ENCODE data around the gene VPREB3. TPM values are rescaled to one million over a fixed set of nuclear protein-coding genes. Genes with fewer than 3 reads are reported as not detected.

VPREB3 gene
- total RNA-seq, 1 experiment from 2014 or later, result not detected

DNA sequence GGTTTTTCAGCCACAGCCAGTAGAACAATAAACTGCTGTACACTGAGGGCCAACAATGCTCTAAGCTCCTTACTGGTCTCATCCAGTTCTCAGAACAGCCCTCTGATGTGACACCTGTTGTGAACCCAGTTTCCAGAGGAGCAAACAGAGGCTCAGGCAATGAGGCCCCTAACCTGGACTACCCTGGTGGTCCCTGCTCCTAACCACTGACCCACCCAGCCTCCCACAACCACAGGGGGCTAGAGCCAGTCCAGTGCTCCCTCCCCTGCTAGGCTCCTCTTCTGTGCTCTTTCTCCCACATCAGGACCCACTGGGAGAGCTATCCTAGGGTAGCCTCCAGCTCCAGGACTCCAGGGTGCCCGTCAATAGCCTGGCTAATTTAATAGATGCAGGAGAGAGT lies 28.5 kb upstream of the VPREB3 start:
- DNase-seq (ENCODE audit: low spot score), result no peak

DNA sequence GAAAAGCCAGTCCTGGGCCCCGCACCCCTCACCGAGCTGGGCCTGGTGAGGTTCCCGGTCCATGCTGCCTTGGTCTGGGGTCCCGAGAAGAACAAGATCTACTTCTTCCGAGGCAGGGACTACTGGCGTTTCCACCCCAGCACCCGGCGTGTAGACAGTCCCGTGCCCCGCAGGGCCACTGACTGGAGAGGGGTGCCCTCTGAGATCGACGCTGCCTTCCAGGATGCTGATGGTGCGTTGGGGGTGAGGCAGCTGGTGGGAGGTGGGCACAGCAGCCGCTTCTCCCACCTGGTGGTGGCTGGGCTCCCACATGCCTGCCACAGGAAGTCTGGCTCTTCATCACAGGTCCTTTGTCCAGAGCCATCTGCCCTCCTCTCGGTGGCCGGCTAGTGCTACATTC lies 28.0 kb upstream of the VPREB3 start:
- no peak for DNase-seq (ENCODE audit: low spot score)

DNA sequence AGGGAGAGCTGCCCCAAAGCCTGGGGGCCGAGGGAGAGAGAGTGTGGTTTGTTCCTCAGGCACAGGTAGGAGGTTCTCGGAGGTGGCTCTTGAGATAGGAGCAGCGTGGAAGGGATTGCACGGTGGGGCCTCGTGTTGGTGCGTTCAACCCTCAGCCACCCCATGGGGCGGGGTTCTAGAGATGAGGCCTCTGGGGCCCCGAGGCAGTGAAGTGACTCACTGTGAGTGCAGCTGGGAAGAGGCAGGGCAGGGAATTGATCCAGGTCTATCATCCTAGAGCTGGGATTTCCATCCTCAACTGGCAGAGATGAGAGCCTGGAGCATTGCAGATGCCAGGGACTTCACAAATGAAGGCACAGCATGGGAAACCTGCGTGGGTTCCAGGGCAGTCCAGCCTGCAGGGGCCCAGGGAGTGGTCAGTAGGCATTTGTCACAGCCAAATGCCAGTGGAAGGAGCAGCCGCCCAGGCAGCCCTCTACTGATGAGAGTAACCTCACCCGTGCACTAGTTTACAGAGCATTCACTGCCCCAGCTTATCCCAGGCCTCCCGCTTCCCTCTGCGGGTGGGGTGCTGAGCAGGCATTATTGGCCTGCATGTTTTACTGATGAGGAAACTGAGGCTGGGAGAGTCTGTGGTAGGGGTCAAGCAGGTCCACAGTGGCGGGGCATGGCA lies 27.4 kb upstream of the VPREB3 start:
- DNase-seq (ENCODE audit: low spot score), result peak; percentile 43

DNA sequence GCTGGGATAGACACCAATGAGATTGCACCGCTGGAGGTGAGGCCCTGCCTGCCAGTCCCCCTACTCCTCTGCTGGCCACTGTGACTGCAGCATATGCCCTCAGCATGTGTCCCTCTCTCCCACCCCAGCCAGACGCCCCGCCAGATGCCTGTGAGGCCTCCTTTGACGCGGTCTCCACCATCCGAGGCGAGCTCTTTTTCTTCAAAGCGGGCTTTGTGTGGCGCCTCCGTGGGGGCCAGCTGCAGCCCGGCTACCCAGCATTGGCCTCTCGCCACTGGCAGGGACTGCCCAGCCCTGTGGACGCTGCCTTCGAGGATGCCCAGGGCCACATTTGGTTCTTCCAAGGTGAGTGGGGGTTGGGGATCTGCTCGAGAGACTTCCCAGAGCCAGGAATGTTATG lies 26.8 kb upstream of the VPREB3 start:
- no peak for DNase-seq (ENCODE audit: low spot score)

DNA sequence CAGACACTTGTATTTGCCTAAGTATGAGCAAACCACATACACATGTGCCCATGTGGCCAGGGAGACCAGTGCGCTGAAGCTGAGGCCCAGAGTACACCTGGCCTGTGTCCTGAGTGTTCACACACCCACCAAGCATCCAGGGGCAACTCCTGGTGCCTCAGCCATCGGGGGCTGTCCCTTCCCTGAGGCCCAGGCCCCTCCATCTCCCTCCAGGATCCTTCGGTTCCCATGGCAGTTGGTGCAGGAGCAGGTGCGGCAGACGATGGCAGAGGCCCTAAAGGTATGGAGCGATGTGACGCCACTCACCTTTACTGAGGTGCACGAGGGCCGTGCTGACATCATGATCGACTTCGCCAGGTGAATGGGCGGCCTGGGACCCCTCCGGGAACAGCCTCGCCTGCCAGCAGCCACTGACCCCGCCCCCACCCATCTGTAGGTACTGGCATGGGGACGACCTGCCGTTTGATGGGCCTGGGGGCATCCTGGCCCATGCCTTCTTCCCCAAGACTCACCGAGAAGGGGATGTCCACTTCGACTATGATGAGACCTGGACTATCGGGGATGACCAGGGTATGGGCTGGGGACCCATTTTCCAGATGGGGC lies 26.0 kb upstream of the VPREB3 start:
- no peak for DNase-seq (ENCODE audit: low spot score)

DNA sequence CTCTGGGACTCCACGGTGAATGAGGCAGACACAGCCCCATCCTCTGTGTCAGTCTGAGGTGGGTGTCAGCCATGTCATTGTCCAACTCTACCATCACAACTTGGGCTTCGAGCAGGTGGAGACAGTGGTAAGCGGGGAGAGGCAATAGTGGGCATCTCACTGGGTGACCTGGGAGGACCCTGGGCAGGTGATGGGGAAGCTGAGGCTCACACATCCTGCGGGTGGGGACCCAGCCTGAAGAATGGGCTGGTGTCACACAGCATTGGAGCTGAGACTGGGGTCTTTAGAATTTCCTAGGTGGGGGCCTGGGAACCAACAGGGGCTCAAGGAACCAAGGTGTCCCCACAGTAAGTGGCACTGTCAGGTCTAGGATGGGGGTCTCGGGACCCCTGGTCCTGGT lies 25.5 kb upstream of the VPREB3 start:
- no peak for DNase-seq (ENCODE audit: low spot score)

DNA sequence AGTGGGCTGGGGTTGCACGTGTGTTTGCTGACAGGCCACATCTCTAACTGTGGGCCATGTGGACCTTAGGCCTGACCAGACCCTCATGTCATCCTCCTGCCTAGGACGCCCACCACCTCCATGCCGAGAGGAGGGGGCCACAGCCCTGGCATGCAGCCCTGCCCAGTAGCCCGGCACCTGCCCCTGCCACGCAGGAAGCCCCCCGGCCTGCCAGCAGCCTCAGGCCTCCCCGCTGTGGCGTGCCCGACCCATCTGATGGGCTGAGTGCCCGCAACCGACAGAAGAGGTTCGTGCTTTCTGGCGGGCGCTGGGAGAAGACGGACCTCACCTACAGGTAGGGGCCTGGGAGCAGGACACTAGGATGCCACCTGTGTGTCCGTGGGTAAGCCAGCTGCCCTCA lies 24.9 kb upstream of the VPREB3 start:
- no peak for DNase-seq (ENCODE audit: low spot score)

DNA sequence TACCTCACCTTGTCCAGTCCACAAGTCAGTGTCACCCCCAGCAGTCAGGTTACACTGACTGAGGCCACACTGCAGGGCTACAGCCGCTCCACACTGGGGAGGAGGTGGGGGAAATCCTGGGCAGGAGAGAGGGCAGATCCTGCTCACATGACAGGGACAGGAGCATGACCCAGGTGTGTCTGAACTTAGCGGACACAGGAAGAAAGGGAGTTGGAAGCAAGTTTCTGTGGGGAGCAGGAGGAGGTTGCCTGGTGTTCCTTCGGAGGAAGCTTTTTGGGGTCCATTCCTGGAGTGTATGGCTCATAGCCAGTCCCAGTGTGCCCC lies 24.3 kb upstream of the VPREB3 start:
- no peak for DNase-seq (ENCODE audit: low spot score)

DNA sequence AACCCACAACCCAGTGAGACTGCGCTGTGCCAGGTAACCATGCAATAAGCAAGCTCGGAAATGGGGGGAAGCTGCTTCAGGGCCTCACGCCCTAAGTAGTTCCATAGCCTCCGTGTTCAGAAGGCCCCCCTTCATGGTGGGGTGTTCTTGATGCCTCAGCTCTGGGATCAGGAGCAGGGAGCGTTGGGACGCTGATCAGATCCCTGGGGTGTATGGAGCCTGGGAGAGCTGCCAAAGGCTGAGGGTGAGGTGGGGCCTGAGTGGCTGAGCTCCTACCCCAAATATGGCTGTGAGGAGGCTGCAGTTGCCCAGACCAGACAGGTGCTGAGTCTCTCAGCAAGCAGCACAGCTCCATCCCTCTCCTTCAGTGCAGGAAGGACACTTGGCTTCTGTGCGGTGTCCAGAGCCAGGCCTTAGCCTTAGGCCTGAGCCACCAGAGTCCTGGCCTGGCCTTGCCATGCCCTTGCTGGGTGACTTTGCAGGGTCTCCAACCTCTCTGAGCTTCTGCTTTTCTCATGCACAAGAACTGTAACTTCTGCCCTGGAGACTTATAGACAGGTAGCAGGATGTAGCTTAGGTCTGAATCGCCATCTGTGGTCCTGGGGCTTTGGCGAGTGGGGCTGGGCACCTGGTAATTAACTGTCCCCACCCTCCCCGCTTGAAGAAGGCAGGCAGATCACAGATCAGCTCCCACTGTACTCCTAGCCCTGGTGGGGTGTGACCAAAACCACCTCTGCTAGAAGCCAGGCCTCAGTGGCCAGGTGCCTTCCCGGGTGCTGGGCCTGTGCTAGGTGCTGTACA lies 23.8 kb upstream of the VPREB3 start:
- DNase-seq (ENCODE audit: low spot score), result no peak

DNA sequence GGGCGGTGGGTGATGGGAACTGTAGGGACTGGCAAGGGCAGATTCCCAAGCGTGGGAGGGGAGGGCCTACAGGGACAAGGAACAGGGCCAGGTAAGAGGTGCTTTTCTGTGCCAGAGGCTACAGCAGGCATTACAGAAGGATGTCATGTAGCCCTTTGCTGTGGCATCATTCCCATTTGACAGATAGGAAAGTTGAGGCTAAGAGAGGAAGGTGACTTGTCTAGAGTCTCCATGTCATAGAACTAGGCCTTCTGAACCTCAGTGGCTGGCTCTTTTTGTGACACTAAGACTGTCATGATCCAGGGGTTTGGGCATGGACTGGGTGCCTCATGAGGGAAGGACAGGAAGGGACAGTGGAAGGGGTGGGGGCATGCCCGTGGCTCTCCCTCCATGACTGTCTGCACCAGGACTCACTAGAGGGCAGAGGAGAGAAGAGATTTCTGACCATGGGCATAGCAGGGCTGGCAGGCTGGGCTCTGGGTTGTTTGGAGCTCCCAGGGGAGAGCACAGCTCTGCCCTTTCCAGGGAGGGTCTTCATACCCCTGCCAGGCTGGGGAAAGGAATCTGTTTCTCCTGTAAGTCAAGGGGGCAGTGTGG lies 21.7 kb upstream of the VPREB3 start:
- DNase-seq (ENCODE audit: low spot score), result no peak

DNA sequence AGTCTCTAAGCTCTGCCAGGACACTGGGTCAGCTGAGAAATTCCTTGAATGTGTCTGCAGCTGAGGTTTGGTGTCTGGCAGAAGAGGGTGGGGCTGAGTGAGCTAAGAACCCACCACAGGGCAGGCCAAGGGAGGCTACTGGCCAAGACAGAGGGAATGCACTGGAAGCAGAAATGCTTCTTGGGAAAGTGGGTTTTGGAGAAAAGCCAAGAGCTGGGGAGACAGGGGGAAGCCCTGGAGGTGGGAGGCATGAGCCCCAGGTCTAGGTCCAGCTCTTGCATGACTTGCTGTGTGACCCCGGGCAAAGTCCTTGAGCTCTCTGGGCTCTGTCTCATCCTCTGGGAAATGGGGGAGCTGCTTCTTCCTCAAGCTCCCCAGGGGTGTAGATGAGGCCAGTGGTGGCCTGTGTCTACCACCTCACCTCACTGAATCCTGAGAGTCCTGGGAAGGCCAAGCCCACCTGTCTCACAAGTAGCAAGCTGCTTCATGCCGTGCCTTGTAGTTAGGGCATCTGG lies 20.8 kb upstream of the VPREB3 start:
- DNase-seq (ENCODE audit: low spot score), result peak; percentile 27

DNA sequence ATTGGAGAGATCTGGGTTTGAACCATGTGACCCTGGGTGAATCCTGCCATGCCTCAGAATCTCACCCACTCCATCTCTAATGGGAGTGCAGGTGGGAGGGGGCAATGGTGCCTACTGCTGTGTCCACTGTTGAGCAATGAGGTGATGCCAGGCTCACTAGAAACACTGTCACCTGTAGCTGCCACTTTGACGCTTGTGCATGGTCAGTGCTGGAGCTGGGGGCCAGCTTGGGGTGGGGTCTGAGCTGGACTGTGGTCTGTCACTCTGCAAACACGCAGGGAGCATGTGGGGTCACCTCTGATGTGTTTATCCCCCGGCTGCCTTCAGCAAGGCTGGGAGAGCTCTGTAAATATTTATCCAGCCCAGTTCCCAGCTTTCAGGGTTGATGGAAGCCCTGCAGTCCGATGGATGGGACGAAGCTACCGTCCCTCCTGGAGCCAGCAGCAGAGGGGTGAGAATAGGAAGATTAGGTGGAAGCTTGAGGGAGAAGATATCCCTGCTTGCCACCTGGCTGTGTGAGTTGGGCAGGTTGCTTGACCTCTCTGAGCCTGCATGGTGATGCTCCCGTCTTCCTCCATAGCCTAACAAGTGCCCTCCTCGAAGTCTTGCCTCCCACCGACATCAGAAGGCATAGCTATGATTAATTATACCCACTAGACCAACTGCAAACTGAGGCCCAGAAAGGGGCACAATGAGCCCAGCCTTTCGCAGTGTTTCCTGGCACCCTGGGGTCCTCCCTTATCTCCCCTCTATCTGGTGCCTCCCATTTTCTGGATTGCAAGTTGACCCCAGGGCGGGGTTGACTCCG lies 20.1 kb upstream of the VPREB3 start:
- no peak for DNase-seq (ENCODE audit: low spot score)

DNA sequence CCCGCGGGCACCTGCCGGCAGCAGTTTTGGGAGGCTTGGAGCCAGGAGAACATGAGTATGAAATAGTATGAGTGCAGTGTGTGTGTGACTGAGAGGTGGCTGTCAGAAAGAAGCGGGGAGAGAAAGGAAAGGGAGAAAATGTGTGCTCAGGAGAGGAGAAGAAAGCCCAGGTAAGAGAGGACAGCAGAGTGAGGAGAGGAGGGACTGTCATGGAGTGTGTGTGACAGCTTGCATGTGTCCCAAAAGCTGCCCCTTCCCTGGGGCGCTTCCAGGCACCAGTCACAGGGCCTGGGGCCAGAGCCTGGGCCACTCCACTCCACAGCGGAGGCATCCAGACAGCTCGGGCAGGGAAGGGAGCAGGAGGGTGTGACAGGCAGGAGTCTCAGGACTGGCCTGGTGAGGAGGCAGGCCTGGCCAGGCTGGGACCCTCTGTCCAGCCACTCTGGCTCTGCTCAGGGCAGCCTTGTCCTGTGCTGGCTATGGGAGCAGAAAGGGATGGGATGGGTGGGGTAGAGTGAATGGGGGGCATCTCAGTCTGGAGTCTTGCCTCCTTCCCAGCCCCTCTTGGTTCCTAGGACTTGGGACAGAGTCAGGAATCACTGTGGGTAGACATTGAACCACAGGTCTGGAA lies 19.4 kb upstream of the VPREB3 start:
- DNase-seq (ENCODE audit: low spot score), result no peak

DNA sequence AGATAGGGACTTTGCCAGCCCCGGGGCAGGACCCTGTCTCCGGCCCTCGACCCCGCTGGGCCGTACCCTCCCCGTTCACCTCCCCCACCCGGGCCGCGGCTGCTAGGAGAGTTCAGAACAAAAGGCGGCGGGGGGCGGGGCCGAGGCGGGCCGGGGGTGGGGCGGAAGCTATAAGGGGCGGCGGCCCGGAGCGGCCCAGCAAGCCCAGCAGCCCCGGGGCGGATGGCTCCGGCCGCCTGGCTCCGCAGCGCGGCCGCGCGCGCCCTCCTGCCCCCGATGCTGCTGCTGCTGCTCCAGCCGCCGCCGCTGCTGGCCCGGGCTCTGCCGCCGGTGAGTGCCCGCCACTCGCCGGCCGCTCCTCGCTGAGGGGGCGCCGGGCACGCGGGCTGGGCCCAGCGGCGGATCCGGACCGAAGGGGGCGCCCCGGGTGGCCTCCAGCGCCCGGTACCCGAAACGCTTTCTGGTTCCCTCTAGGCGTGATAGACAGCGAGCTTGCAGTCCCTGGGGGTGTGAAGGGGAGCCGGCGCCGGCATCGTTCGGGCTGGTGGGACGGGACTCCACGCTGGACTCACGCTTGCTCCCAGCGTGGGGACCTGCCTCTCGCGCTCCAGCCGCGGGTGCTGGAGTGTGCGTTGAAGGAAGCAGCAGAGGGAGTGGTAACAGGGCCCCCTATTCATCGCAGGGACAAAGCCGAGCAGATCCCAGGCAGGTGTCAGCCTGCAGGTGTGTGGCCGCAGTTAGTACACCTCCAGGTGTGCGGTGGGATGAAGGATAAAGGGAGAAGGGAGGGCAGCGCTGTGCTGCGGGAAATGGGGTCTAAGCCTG lies 18.6 kb upstream of the VPREB3 start, which contains the start of gene MMP11:
Gene MMP11, plus strand, starts transcription at position 201 of the 825 bp plus-strand sequence. Its CDS starts 22 bp downstream, at position 223.
- no peak for DNase-seq (ENCODE audit: low spot score)

DNA sequence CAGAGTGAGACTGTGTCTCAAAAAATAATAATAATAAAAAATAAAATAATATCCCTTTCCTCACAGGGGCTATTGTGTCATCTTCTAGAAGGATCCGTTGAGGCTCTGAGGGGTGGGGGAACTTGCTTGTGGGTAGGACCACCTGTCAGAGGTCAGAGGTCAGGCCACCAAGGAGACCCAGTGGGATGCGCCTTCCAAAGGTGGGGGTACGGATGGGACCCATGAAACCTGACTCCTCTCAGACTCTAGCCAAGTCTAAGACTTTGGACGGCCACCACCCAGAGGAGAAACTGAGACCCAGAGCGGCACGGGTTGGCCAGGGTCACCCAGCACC lies 18.1 kb upstream of the VPREB3 start:
- no peak for DNase-seq (ENCODE audit: low spot score)

DNA sequence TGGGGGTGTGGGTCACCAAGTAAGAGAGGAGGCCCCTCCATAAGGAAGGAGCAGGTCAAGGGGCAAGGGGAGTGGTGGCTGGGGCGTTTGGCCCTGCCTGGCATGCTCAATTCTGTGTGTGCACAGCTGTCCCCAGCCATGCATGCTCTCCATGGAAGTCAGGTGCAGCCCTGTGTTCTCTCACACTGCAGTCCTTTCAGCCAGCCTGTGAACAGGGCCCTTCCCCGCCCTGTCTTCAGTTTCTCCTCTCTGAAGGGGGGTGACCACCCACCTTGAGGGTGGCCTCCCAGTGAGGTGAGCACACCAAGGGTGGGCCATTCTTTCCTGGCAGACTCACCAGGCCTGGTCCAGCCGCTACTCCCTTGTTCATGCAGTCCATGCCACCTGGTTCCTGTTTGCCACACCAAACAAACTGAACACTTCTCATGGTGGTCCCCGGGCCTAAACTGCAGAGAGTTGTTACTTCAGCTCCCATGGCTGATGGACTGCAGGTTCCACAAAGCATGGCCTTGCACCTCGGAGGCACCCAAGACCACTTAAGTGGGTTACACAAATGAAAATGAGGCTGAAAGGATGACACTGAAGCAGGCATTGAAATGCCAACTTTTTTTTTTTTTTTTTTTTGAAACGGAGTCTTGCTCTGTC lies 15.2 kb upstream of the VPREB3 start:
- DNase-seq (ENCODE audit: low spot score), result no peak

DNA sequence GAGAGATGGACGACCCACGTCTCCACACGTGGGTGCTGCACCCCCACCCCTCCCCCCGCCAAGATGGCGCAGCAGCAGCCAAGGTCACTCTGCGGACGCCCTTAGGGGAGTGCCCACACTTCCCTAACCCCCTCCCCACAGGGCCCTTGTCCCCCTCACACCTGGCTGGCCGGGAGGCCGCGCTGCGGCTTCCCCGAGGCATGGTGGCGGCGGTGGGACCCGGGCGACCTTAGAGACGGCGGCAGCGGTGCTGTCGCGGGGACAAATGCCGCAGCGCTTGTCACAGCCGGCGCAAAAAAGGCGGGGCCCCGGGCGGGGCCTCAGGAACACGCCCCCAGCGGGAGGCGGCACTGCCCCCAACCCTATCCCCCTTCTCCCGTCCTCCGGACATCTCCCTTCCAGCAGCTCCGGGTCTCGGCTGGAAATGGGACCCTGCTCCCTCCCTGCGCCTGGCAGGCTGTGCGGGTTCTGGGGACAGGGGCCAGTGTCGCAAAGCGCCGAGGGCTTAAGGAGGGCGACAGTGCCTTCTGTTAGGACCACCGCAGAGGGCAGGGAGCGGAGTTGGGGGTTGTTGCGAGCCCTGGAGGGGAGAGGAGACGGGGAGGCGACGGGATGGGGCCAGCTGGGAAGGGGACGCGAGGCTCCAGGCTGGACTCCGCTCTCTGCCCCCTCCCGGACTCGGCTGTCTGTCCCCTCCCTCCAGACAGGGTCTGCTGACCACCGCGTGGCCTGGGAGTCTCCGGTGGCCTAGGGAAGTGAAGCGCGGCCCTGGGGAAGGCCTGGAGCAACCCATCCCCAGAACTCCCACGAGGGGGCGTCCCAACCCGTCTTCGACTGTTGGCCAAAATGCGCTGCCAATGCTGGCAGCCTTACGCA lies 13.7 kb upstream of the VPREB3 start, which contains the start of gene CHCHD10:
Gene CHCHD10, minus strand, starts transcription at position 300 of the 876 bp plus-strand sequence. Its CDS starts 98 bp downstream, at position 202.
- DNase-seq (ENCODE audit: low spot score), result peak; percentile 45

DNA sequence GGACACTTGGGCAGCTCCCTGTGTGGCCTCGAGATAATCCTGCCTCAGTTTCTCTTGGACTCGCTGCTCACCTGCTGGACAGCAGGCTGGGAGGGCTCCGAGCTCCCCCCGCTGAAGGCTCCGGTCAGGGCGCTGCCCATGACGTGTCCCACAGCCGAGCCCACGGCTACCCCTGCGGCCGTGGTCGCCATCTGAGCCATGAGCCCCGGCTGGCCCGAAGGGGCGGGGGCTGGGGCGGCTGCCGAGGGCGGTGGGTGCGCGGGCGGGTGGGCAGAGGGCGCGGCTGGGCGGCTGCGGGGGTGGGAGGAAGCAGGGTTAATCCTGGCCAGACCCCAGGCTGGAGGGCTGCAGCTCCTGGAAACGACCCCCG lies 13.1 kb upstream of the VPREB3 start:
- no peak for DNase-seq (ENCODE audit: low spot score)

Measured in H4 (cell line).